Keratinocyte (primary cell): Measurements from ENCODE around the gene SPECC1.
"Not testable (repeated sequence)": the region's sequence is repeated elsewhere in the genome, so short reads cannot be mapped to it uniquely, and the experiment has no call there.

Experiments
- EZH2 ChIP-seq: IDR thresholded peaks from one replicate; pipeline ENCODE4 v1.6.1; 2012; ENCODE audit warnings: inconsistent platforms, mild to moderate bottlenecking, low read length, moderate library complexity
- TF ChIP-seq, protein P1 (sequence below), 3 experiments: IDR thresholded peaks in 1 of 3; conservative IDR thresholded peaks in 1 of 3; optimal IDR thresholded peaks in 1 of 3; 2 replicates in 2 of 3; 3 replicates in 1 of 3; pipeline versions ENCODE3 to v1.5.1; 2011; ENCODE audit warnings: low read length in 3 of 3, mild to moderate bottlenecking in 3 of 3, moderate library complexity in 2 of 3, control low read depth in 1 of 3, inconsistent platforms in 1 of 3; ENCODE audit not compliant: insufficient read depth in 2 of 3; ENCODE audit errors: extremely low read depth in 1 of 3

DNA sequence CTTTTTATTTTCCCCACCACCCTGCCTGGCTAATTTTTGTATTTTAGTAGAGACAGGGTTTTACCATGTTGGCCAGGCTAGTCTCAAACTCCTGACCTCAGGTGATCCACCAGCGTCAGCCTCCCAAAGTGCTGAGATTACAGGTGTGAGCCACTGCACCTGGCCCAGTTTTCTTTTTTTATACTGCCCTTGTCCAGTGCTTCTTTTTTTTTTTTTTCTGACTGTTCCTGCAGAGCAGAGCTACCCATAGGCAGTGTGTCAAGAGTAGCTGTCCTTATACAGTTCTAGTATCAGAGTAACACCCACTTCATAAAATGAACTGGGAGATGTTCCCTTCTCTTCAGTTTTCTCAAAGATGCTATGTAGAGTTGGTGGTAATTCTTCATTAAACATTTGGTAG, 28.1 kb downstream of the SPECC1 start:
- TF ChIP-seq, protein P1, sequence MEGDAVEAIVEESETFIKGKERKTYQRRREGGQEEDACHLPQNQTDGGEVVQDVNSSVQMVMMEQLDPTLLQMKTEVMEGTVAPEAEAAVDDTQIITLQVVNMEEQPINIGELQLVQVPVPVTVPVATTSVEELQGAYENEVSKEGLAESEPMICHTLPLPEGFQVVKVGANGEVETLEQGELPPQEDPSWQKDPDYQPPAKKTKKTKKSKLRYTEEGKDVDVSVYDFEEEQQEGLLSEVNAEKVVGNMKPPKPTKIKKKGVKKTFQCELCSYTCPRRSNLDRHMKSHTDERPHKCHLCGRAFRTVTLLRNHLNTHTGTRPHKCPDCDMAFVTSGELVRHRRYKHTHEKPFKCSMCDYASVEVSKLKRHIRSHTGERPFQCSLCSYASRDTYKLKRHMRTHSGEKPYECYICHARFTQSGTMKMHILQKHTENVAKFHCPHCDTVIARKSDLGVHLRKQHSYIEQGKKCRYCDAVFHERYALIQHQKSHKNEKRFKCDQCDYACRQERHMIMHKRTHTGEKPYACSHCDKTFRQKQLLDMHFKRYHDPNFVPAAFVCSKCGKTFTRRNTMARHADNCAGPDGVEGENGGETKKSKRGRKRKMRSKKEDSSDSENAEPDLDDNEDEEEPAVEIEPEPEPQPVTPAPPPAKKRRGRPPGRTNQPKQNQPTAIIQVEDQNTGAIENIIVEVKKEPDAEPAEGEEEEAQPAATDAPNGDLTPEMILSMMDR (optimal IDR thresholded peaks at IDR 0.05 in 1 of 3, IDR thresholded peaks at IDR 0.05 in 1 of 3, conservative IDR thresholded peaks at IDR 0.05 in 1 of 3; ENCODE audit: extremely low read depth in 1 of 3, insufficient read depth in 2 of 3, low read length in 3 of 3): not testable (repeated sequence)
- not testable (repeated sequence) for TF ChIP-seq EZH2
